Keratinocyte (primary cell): ENCODE data around the gene FOXK1. TPM values are rescaled to one million over a fixed set of nuclear protein-coding genes. Genes with fewer than 3 reads are reported as not detected.

Source experiments
- DNase-seq: peaks from one replicate; pipeline ENCODE4 v3.0.0-alpha.2; 2011; ENCODE audit warnings: low read depth, missing footprints, low spot score
- FAIRE-seq: peaks from 2 replicates; lab custom pipeline; 2011; peaks lifted over from hg19 to GRCh38; lab: Jason Lieb, UNC
- H2AFZ ChIP-seq: 2 replicates; pipeline ENCODE4 v1.6.0; 2012; ENCODE audit warnings: low read length, control low read depth, inconsistent platforms; ENCODE audit not compliant: control insufficient read depth
- H3K27ac ChIP-seq: 2 replicates; pipeline ENCODE4 v1.5.1; 2011; ENCODE audit warnings: low read length; ENCODE audit not compliant: control insufficient read depth, insufficient read depth
- H3K27me3 ChIP-seq: 3 replicates; pipeline ENCODE4 v1.6.0; 2011; ENCODE audit warnings: low read length; ENCODE audit not compliant: control insufficient read depth, insufficient read depth; ENCODE audit errors: extremely low read depth
- H3K36me3 ChIP-seq, 2 experiments: 2 replicates in 1 of 2; 3 replicates in 1 of 2; pipeline ENCODE4 v1.5.1; 2011; ENCODE audit warnings: low read length in 2 of 2, mild to moderate bottlenecking in 1 of 2; ENCODE audit not compliant: control insufficient read depth in 2 of 2, insufficient read depth in 2 of 2; ENCODE audit errors: extremely low read depth in 1 of 2
- H3K4me1 ChIP-seq: 3 replicates; pipeline ENCODE4 v1.5.1; 2011; ENCODE audit warnings: low read length; ENCODE audit not compliant: control insufficient read depth, insufficient read depth; ENCODE audit errors: extremely low read depth
- H3K4me2 ChIP-seq: 3 replicates; pipeline ENCODE4 v1.6.0; 2011; ENCODE audit warnings: low read depth, low read length; ENCODE audit not compliant: control insufficient read depth, insufficient read depth; ENCODE audit errors: extremely low read depth
- H3K4me3 ChIP-seq, 3 experiments: fragments of 200-600 bp in 1 of 3; sonication (generic) in 1 of 3; 2 replicates in 2 of 3; 3 replicates in 1 of 3; pipeline ENCODE4 v1.5.1; 2011 to 2016; ENCODE audit warnings: low read length in 3 of 3, mild to moderate bottlenecking in 3 of 3, control low read depth in 2 of 3, inconsistent platforms in 1 of 3, low read depth in 1 of 3, mixed read lengths in 1 of 3, mixed run types in 1 of 3, moderate library complexity in 1 of 3; ENCODE audit not compliant: control insufficient read depth in 2 of 3, insufficient read depth in 2 of 3; ENCODE audit errors: extremely low read depth in 1 of 3
- H3K79me2 ChIP-seq: 2 replicates; pipeline ENCODE4 v1.6.0; 2012; ENCODE audit warnings: low read length; ENCODE audit not compliant: control insufficient read depth, insufficient read depth
- H3K9ac ChIP-seq: 3 replicates; pipeline ENCODE4 v1.6.0; 2011; ENCODE audit warnings: low read length; ENCODE audit not compliant: control insufficient read depth, insufficient read depth; ENCODE audit errors: extremely low read depth
- H3K9me1 ChIP-seq: 3 replicates; pipeline ENCODE4 v1.6.0; 2011; ENCODE audit warnings: low read length; ENCODE audit not compliant: control insufficient read depth, insufficient read depth; ENCODE audit errors: extremely low read depth
- H3K9me3 ChIP-seq: 2 replicates; pipeline ENCODE4 v1.5.1; 2012; ENCODE audit warnings: low read depth, low read length; ENCODE audit not compliant: control insufficient read depth
- H4K20me1 ChIP-seq: 3 replicates; pipeline ENCODE4 v1.6.0; 2011; ENCODE audit warnings: low read length; ENCODE audit not compliant: control insufficient read depth, insufficient read depth; ENCODE audit errors: extremely low read depth
- EZH2 ChIP-seq: IDR thresholded peaks from one replicate; pipeline ENCODE4 v1.6.1; 2012; ENCODE audit warnings: inconsistent platforms, mild to moderate bottlenecking, low read length, moderate library complexity
- dilution Hi-C: fragments of 300-500 bp; cut with MboI; formaldehyde crosslinking; loops from one replicate; pipeline ENCODE4 v1.7.0; 2020; ENCODE audit warnings: low sequenced_read_pairs; ENCODE audit not compliant: extremely low pct_ligation_motif_present
- polyA plus RNA-seq, 5 experiments: library from polyadenylated mRNA; depleted of rRNA in 3 of 5; stranded (reverse) in 3 of 5; stranded (forward) in 1 of 5; unstranded in 1 of 5; fragments of >200 nt; gene quantifications; 1 replicate in 1 of 5; 2 replicates in 3 of 5; 3 replicates in 1 of 5; pipeline versions ENCODE4 v1.2.1 to v1.2.3, GENCODE V29; 2011 to 2012; ENCODE audit warnings: missing spikeins in 2 of 5, low read depth in 1 of 5, low replicate concordance in 1 of 5
- TF ChIP-seq, protein P1 (sequence below), 3 experiments: IDR thresholded peaks in 1 of 3; conservative IDR thresholded peaks in 1 of 3; optimal IDR thresholded peaks in 1 of 3; 2 replicates in 2 of 3; 3 replicates in 1 of 3; pipeline versions ENCODE3 to v1.5.1; 2011; ENCODE audit warnings: low read length in 3 of 3, mild to moderate bottlenecking in 3 of 3, moderate library complexity in 2 of 3, control low read depth in 1 of 3, inconsistent platforms in 1 of 3; ENCODE audit not compliant: insufficient read depth in 2 of 3; ENCODE audit errors: extremely low read depth in 1 of 3

Gene FOXK1
- polyA plus RNA-seq, 1 donor (not counting 4 experiments of a cell fraction or from before 2014, with no cell fraction given) = 4.4 TPM

DNA sequence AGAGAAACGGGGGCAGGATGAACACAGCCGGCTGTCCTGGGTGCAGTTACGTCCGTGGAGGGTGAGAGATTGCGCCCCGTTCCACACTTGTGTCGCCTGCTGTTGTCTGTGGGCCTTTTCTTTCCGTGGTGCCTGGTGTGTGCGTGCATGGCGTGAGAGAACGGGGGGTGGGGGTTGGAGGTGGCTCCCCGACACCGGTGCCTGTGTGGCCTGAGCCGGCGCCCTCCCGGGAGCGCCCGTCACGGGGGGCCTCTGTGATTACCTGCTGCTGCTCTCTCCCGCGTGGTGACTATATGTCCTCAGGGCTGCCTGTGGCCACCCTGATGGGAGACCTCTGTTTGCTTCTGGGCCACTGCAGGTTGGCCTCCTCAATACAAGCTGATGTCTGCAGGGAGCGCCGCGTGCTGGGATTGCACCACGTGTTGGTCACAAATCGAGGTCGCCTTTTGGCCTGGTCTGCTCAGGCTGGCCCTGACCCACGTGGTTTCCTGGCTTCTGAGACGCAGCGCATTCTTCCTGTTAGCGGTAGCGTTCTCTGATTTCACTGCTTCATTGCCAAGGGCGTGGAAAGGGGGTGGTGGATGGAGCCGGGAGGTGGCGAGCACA is 82.4 kb downstream of the FOXK1 start:
- FAIRE-seq (no peak), DNase-seq (no peak)
- Histone ChIP-seq H3K9me1 (no peaks in the 10 kb centered on the region), H3K4me2 (no peak overlapping the region), H3K4me3 (no peak overlapping the region), H4K20me1 (peaks cover 6% of the 10 kb centered on the region), H3K27me3 (no peaks in the 10 kb centered on the region), H3K4me1 (peaks cover 10% of the 10 kb centered on the region), H2AFZ (no peak overlapping the region), H3K27ac (no peak overlapping the region), H3K9me3 (no peaks in the 10 kb centered on the region), H3K79me2 (peaks cover 16% of the 10 kb centered on the region), H3K9ac (no peak overlapping the region), H3K36me3 (peaks cover 33 to 43% of the 10 kb centered on the region in 2 experiments)
- dilution Hi-C loops = no loop called here
- no peak for TF ChIP-seq EZH2
- TF ChIP-seq, protein P1, sequence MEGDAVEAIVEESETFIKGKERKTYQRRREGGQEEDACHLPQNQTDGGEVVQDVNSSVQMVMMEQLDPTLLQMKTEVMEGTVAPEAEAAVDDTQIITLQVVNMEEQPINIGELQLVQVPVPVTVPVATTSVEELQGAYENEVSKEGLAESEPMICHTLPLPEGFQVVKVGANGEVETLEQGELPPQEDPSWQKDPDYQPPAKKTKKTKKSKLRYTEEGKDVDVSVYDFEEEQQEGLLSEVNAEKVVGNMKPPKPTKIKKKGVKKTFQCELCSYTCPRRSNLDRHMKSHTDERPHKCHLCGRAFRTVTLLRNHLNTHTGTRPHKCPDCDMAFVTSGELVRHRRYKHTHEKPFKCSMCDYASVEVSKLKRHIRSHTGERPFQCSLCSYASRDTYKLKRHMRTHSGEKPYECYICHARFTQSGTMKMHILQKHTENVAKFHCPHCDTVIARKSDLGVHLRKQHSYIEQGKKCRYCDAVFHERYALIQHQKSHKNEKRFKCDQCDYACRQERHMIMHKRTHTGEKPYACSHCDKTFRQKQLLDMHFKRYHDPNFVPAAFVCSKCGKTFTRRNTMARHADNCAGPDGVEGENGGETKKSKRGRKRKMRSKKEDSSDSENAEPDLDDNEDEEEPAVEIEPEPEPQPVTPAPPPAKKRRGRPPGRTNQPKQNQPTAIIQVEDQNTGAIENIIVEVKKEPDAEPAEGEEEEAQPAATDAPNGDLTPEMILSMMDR (optimal IDR thresholded peaks at IDR 0.05 in 1 of 3, IDR thresholded peaks at IDR 0.05 in 1 of 3, conservative IDR thresholded peaks at IDR 0.05 in 1 of 3; ENCODE audit: extremely low read depth in 1 of 3, insufficient read depth in 2 of 3, low read length in 3 of 3) = no peak

DNA sequence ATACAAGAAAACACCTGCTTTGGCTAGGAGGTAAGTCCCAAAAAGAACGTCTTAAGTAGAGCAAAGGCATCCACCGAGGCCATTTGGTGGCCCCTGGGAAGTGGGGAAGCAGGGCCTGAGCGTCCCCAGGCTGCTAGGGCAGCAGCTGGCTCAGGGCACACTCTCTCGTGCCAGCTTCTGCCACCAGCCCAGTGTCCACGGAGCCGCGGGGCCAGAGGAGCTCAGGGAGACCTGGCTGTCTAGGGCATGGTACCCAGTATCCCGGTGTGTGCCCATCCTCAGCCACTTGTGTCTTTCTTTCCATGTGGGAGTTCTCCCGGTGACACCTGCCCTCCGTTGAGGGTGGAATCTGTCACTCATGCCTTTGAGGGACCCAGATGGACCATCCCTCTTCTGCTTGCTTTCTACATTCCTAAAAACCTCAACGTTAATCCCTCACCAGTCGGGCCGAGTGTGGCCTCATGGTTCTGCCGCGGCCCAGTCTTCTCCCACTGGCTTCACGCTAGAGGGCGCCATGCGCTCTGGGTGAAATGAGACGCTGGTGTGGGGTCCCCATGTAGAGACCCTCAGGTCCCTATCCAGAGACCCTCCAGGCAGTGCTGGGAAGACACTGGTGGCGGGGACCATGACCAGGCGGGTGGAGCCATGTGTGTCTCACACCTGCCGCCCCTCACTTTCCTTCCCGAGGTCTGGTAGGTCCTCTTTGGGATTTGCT is 83.8 kb downstream of the FOXK1 start:
- H3K9me1 ChIP-seq = no peaks in the 10 kb centered on the region
- TF ChIP-seq, protein P1 (optimal IDR thresholded peaks at IDR 0.05 in 1 of 3, IDR thresholded peaks at IDR 0.05 in 1 of 3, conservative IDR thresholded peaks at IDR 0.05 in 1 of 3; ENCODE audit: extremely low read depth in 1 of 3, insufficient read depth in 2 of 3, low read length in 3 of 3) = peak in 1 of 3 experiments; percentile 41
- no peak for TF ChIP-seq EZH2
- no peak overlapping the region for H3K4me3 ChIP-seq
- no peak overlapping the region for H3K9ac ChIP-seq
- no peak overlapping the region for H3K27ac ChIP-seq
- no peak for FAIRE-seq
- no peaks in the 10 kb centered on the region for H3K9me3 ChIP-seq
- H3K4me1 ChIP-seq = peaks cover 10% of the 10 kb centered on the region
- DNase-seq = no peak
- dilution Hi-C loops = no loop called here
- H3K79me2 ChIP-seq = peaks cover 16% of the 10 kb centered on the region
- peaks cover 33 to 42% of the 10 kb centered on the region in 2 experiments for H3K36me3 ChIP-seq
- H3K27me3 ChIP-seq = no peaks in the 10 kb centered on the region
- H3K4me2 ChIP-seq = no peak overlapping the region
- H4K20me1 ChIP-seq = peaks cover 6% of the 10 kb centered on the region
- no peak overlapping the region for H2AFZ ChIP-seq
